Loucy (cell line): ENCODE measurements around the gene FNDC3A.

ENCODE experiments used
- H2AFZ ChIP-seq: fragments of 200-600 bp; sonication (generic); 2 replicates; pipeline ENCODE4 v1.6.0; 2016; ENCODE audit warnings: antibody characterized with exemption, mild to moderate bottlenecking, low read length, moderate library complexity
- H3F3A ChIP-seq: fragments of 200-600 bp; 2 replicates; pipeline ENCODE4 v1.6.0; 2016; ENCODE audit warnings: antibody characterized with exemption, low read depth, mild to moderate bottlenecking
- H3K27me3 ChIP-seq: fragments of 200-600 bp; sonication (generic); 2 replicates; pipeline ENCODE4 v1.6.1; 2014; ENCODE audit warnings: low read length, mild to moderate bottlenecking; ENCODE audit not compliant: insufficient read depth, poor library complexity, severe bottlenecking
- H3K36me3 ChIP-seq: fragments of 200-600 bp; sonication (generic); 2 replicates; pipeline ENCODE4 v1.6.1; 2016; ENCODE audit warnings: low read length; ENCODE audit not compliant: insufficient read depth
- H3K4me1 ChIP-seq: fragments of 200-600 bp; sonication (generic); 2 replicates; pipeline ENCODE4 v1.5.1; 2014; ENCODE audit warnings: low read length, mild to moderate bottlenecking; ENCODE audit not compliant: insufficient read depth, poor library complexity, severe bottlenecking
- H3K4me2 ChIP-seq: fragments of 200-600 bp; sonication (generic); 2 replicates; pipeline ENCODE4 v1.6.0; 2014; ENCODE audit warnings: antibody characterized with exemption, low read length, low read depth, mild to moderate bottlenecking; ENCODE audit not compliant: poor library complexity, severe bottlenecking
- H3K4me3 ChIP-seq: fragments of 200-600 bp; sonication (generic); 2 replicates; pipeline ENCODE4 v1.5.1; 2014; ENCODE audit warnings: low read length, mild to moderate bottlenecking, mixed read lengths; ENCODE audit not compliant: poor library complexity, severe bottlenecking
- H3K79me2 ChIP-seq: fragments of 200-600 bp; sonication (generic); 2 replicates; pipeline ENCODE4 v1.6.1; 2014; ENCODE audit warnings: low read length; ENCODE audit not compliant: insufficient read depth
- H3K9ac ChIP-seq: fragments of 200-600 bp; sonication (generic); 2 replicates; pipeline ENCODE4 v1.6.0; 2014; ENCODE audit warnings: mild to moderate bottlenecking, low read depth, low read length, moderate library complexity; ENCODE audit not compliant: poor library complexity, severe bottlenecking
- H3K9me2 ChIP-seq: fragments of 200-600 bp; sonication (generic); replicated peaks from 2 replicates; pipeline ENCODE4 v1.6.1; 2016; ENCODE audit warnings: low read depth, low read length, mixed read lengths
- H3K9me3 ChIP-seq: fragments of 200-600 bp; sonication (generic); 2 replicates; pipeline ENCODE4 v1.6.1; 2014; ENCODE audit warnings: mild to moderate bottlenecking, antibody characterized with exemption, low read length, low read depth; ENCODE audit not compliant: insufficient read depth
- H4K20me1 ChIP-seq: fragments of 200-600 bp; sonication (generic); 2 replicates; pipeline ENCODE4 v1.6.0; 2014; ENCODE audit warnings: antibody characterized with exemption, low read length, mild to moderate bottlenecking; ENCODE audit not compliant: insufficient read depth, poor library complexity, severe bottlenecking
- CTCF ChIP-seq: fragments of 200-600 bp; sonication (generic); conservative IDR thresholded peaks from 2 replicates; pipeline ENCODE4 v1.5.1; 2014; ENCODE audit warnings: mild to moderate bottlenecking, antibody characterized with exemption, low read length
- EZH2phosphoT487 ChIP-seq: fragments of 200-600 bp; IDR thresholded peaks from 2 replicates; pipeline ENCODE4 v1.6.1; 2018; ENCODE audit warnings: antibody characterized with exemption, mild to moderate bottlenecking, moderate library complexity, borderline replicate concordance

The FNDC3A gene

GRCh38 chr13:49029570-49029969 lies 53.9 kb downstream of the FNDC3A start:
- Histone ChIP-seq H3K4me3 (no peak overlapping the region), H3K27me3 (no peaks in the 10 kb centered on the region), H3F3A (no peaks in the 10 kb centered on the region), H3K9me3 (peaks cover 7% of the 10 kb centered on the region), H3K9me2 (no peaks in the 10 kb centered on the region), H2AFZ (no peak overlapping the region), H4K20me1 (no peaks in the 10 kb centered on the region), H3K36me3 (peaks cover 11% of the 10 kb centered on the region; the same call in 1 of the 2 replicates), H3K4me1 (no peaks in the 10 kb centered on the region), H3K9ac (no peak overlapping the region), H3K79me2 (no peaks in the 10 kb centered on the region), H3K4me2 (no peak overlapping the region)
- TF ChIP-seq EZH2phosphoT487 (no peak), CTCF (no peak)

GRCh38 chr13:49030213-49030612 lies 54.5 kb downstream of the FNDC3A start:
- Histone ChIP-seq H3K4me3 (no peak overlapping the region), H3K36me3 (peaks cover 9% of the 10 kb centered on the region; the same call in 1 of the 2 replicates)

GRCh38 chr13:49040872-49041271 lies 65.2 kb downstream of the FNDC3A start:
- no peaks in the 10 kb centered on the region for H3K79me2 ChIP-seq

More at GRCh38 chr13:49030213-49030612, 54.5 kb downstream of the FNDC3A start:
- H3K4me2 ChIP-seq = no peak overlapping the region
- H3F3A ChIP-seq = no peaks in the 10 kb centered on the region
- H2AFZ ChIP-seq = no peak overlapping the region
- H3K27me3 ChIP-seq = no peaks in the 10 kb centered on the region
- H3K9me2 ChIP-seq = no peaks in the 10 kb centered on the region
- H3K9me3 ChIP-seq = peaks cover 7% of the 10 kb centered on the region
- no peaks in the 10 kb centered on the region for H3K79me2 ChIP-seq
- TF ChIP-seq EZH2phosphoT487 (no peak), CTCF (no peak)
- H3K9ac ChIP-seq = no peak overlapping the region
- H3K4me1 ChIP-seq = no peaks in the 10 kb centered on the region
- H4K20me1 ChIP-seq = no peaks in the 10 kb centered on the region

More at GRCh38 chr13:49040872-49041271, 65.2 kb downstream of the FNDC3A start:
- no peaks in the 10 kb centered on the region for H3K27me3 ChIP-seq
- no peaks in the 10 kb centered on the region for H3K9me2 ChIP-seq
- no peaks in the 10 kb centered on the region for H4K20me1 ChIP-seq
- TF ChIP-seq EZH2phosphoT487 (no peak), CTCF (no peak)
- H3K4me1 ChIP-seq = no peaks in the 10 kb centered on the region
- H3K4me3 ChIP-seq = no peak overlapping the region
- H3F3A ChIP-seq = no peaks in the 10 kb centered on the region
- H2AFZ ChIP-seq = no peak overlapping the region
- H3K36me3 ChIP-seq = no peaks in the 10 kb centered on the region
- H3K4me2 ChIP-seq = no peak overlapping the region
- H3K9me3 ChIP-seq = no peaks in the 10 kb centered on the region
- no peak overlapping the region for H3K9ac ChIP-seq
